SK-N-SH (cell line): ENCODE measurements around the gene ERGIC1. TPM values are rescaled to one million over a fixed set of nuclear protein-coding genes. Genes with fewer than 3 reads are reported as not detected.

Source experiments
- CTCF ChIA-PET: fragments of 300-600, 350-600 bp; formaldehyde crosslinking; extraction: SDS; loops from one replicate; lab custom pipeline; 2021; lab: Yijun Ruan, JAX
- POLR2A ChIA-PET: fragments of 350-600 bp; sonication (Branson Sonifier 250); formaldehyde crosslinking; extraction: SDS; loops from one replicate; lab custom pipeline; 2020; ENCODE audit warnings: antibody characterized with exemption, inconsistent platforms; lab: Yijun Ruan, JAX
- DNase-seq: peaks from one replicate; pipeline ENCODE4 v3.0.0; 2012
- H2AFZ ChIP-seq: fragments of 200-600 bp; sonication (generic); 2 replicates; pipeline ENCODE4 v1.8.1; 2016; ENCODE audit warnings: antibody characterized with exemption, mild to moderate bottlenecking, low read depth
- H3F3A ChIP-seq: fragments of 200-600 bp; sonication (generic); replicated peaks from 2 replicates; pipeline ENCODE3; 2016; ENCODE audit warnings: antibody characterized with exemption, mild to moderate bottlenecking; ENCODE audit not compliant: insufficient read depth
- H3K27ac ChIP-seq, 2 experiments: fragments of 200-500 bp in 1 of 2; fragments of 200-600 bp in 1 of 2; sonication (Bioruptor generic) in 1 of 2; sonication (generic), shearing (Covaris generic) in 1 of 2; 2 replicates each; pipeline versions ENCODE4 v1.5.1 to v1.6.1; 2014 to 2016; ENCODE audit warnings: low read depth in 2 of 2, inconsistent platforms in 1 of 2, low read length in 1 of 2, mild to moderate bottlenecking in 1 of 2, mixed read lengths in 1 of 2
- H3K27me3 ChIP-seq: fragments of 200-600 bp; sonication (generic), shearing (Covaris generic); 2 replicates; pipeline ENCODE4 v1.6.1; 2016; ENCODE audit warnings: mixed run types; ENCODE audit not compliant: insufficient read depth
- H3K36me3 ChIP-seq, 2 experiments: fragments of 200-500 bp in 1 of 2; fragments of 200-600 bp in 1 of 2; sonication (Bioruptor generic) in 1 of 2; sonication (generic) in 1 of 2; replicated peaks in 1 of 2; 2 replicates each; pipeline versions ENCODE3 to v1.5.1; 2014 to 2016; ENCODE audit warnings: low read length in 1 of 2, mild to moderate bottlenecking in 1 of 2; ENCODE audit not compliant: insufficient read depth in 2 of 2, control insufficient read depth in 1 of 2
- H3K4me1 ChIP-seq, 2 experiments: fragments of 200-500 bp in 1 of 2; fragments of 200-600 bp in 1 of 2; sonication (Bioruptor generic) in 1 of 2; sonication (generic), shearing (Covaris generic) in 1 of 2; 2 replicates each; pipeline versions ENCODE4 v1.5.1 to v1.6.1; 2014 to 2016; ENCODE audit warnings: low read depth in 1 of 2, low read length in 1 of 2, mixed run types in 1 of 2; ENCODE audit not compliant: insufficient read depth in 2 of 2, control insufficient read depth in 1 of 2
- H3K4me2 ChIP-seq: fragments of 200-600 bp; sonication (generic), shearing (Covaris generic); 2 replicates; pipeline ENCODE4 v1.6.1; 2017; ENCODE audit warnings: mixed run types
- H3K4me3 ChIP-seq, 2 experiments: fragments of 200-500 bp in 1 of 2; fragments of 200-600 bp in 1 of 2; sonication (Bioruptor generic) in 1 of 2; sonication (generic), shearing (Covaris generic) in 1 of 2; 2 replicates each; pipeline versions ENCODE4 v1.5.1 to v1.8.1; 2014 to 2016; ENCODE audit warnings: low read depth in 2 of 2, inconsistent platforms in 1 of 2, low read length in 1 of 2, mild to moderate bottlenecking in 1 of 2, mixed read lengths in 1 of 2, moderate library complexity in 1 of 2
- H3K79me2 ChIP-seq: fragments of 200-600 bp; sonication (generic); 2 replicates; pipeline ENCODE4 v1.8.1; 2017; ENCODE audit warnings: mild to moderate bottlenecking; ENCODE audit not compliant: insufficient read depth
- H3K9ac ChIP-seq: fragments of 200-600 bp; sonication (generic); 2 replicates; pipeline ENCODE4 v1.6.1; 2017; ENCODE audit warnings: mixed run types
- H3K9me2 ChIP-seq: fragments of 200-600 bp; sonication (generic); 2 replicates; pipeline ENCODE4 v1.6.1; 2017; ENCODE audit warnings: mixed run types
- H3K9me3 ChIP-seq: fragments of 200-600 bp; sonication (generic); 2 replicates; pipeline ENCODE4 v1.6.1; 2017; ENCODE audit warnings: mixed run types, mild to moderate bottlenecking, moderate library complexity
- H4K20me1 ChIP-seq: fragments of 200-600 bp; sonication (generic); 2 replicates; pipeline ENCODE4 v1.6.1; 2017; ENCODE audit warnings: mild to moderate bottlenecking, mixed run types; ENCODE audit not compliant: insufficient read depth
- CHD2 ChIP-seq: fragments of 150-350 bp; IDR thresholded peaks from 2 replicates; pipeline ENCODE4 v1.6.1; 2018; ENCODE audit warnings: low read length; ENCODE audit not compliant: partially characterized antibody
- CTCF ChIP-seq: fragments of 200-600 bp; sonication (generic); IDR thresholded peaks from 2 replicates; pipeline ENCODE4 v1.6.1; 2017; ENCODE audit warnings: antibody characterized with exemption, mild to moderate bottlenecking, moderate library complexity
- ELF1 ChIP-seq: IDR thresholded peaks from 2 replicates; pipeline ENCODE4 v1.4.0; 2012
- EP300 ChIP-seq, 2 experiments: IDR thresholded peaks; 2 replicates each; pipeline versions ENCODE4 v1.4.0 to v1.6.1; 2012; ENCODE audit warnings: borderline replicate concordance in 1 of 2, low read depth in 1 of 2, low read length in 1 of 2
- EZH2phosphoT487 ChIP-seq: fragments of 200-600 bp; sonication (generic); IDR thresholded peaks from 2 replicates; pipeline ENCODE4 v1.6.1; 2017; ENCODE audit warnings: low read depth, mixed run types, mild to moderate bottlenecking, antibody characterized with exemption, moderate library complexity, borderline replicate concordance
- FOSL2 ChIP-seq: IDR thresholded peaks from 2 replicates; pipeline ENCODE4 v1.4.0; 2012; ENCODE audit warnings: low read depth, mild to moderate bottlenecking, moderate library complexity, borderline replicate concordance
- FOXM1 ChIP-seq: IDR thresholded peaks from 2 replicates; pipeline ENCODE4 v1.4.0; 2012; ENCODE audit warnings: low read depth, mild to moderate bottlenecking
- GABPA ChIP-seq: IDR thresholded peaks from 2 replicates; pipeline ENCODE4 v1.4.0; 2012; ENCODE audit warnings: low read depth, mild to moderate bottlenecking
- GATA2 ChIP-seq: sonication (generic); formaldehyde crosslinking; IDR thresholded peaks from 2 replicates; pipeline ENCODE4 v1.5.0; 2020; ENCODE audit warnings: mild to moderate bottlenecking, missing genetic modification reagents
- IRF3 ChIP-seq: fragments of 150-350 bp; IDR thresholded peaks from 2 replicates; pipeline ENCODE4 v1.6.1; 2016; ENCODE audit warnings: mild to moderate bottlenecking, low read depth, low read length
- JUND ChIP-seq: IDR thresholded peaks from 2 replicates; pipeline ENCODE4 v1.4.0; 2012
- MAX ChIP-seq: IDR thresholded peaks from 2 replicates; pipeline ENCODE4 v1.4.0; 2012; ENCODE audit warnings: low read depth
- MEF2A ChIP-seq: IDR thresholded peaks from 2 replicates; pipeline ENCODE4 v1.4.0; 2012; ENCODE audit warnings: low read depth, borderline replicate concordance
- MXI1 ChIP-seq: IDR thresholded peaks from 2 replicates; pipeline ENCODE4 v1.6.1; 2012; ENCODE audit warnings: mild to moderate bottlenecking, low read depth, low read length, improper control_type of control experiment
- RAD21 ChIP-seq: IDR thresholded peaks from 2 replicates; pipeline ENCODE4 v1.6.1; 2012; ENCODE audit warnings: mild to moderate bottlenecking, low read length
- RFX5 ChIP-seq: IDR thresholded peaks from 2 replicates; pipeline ENCODE4 v1.6.1; 2012; ENCODE audit warnings: mild to moderate bottlenecking, improper control_type of control experiment, low read length
- RXRA ChIP-seq: IDR thresholded peaks from 2 replicates; pipeline ENCODE4 v1.4.0; 2012; ENCODE audit warnings: low read depth, mild to moderate bottlenecking, borderline replicate concordance
- SIN3A ChIP-seq: IDR thresholded peaks from 2 replicates; pipeline ENCODE4 v1.6.1; 2012; ENCODE audit warnings: low read depth, mild to moderate bottlenecking, low read length, moderate library complexity, borderline replicate concordance
- SMC3 ChIP-seq: IDR thresholded peaks from 2 replicates; pipeline ENCODE4 v1.6.1; 2012; ENCODE audit warnings: low read depth, low read length, improper control_type of control experiment
- TAF1 ChIP-seq: IDR thresholded peaks from 2 replicates; pipeline ENCODE4 v1.6.1; 2012; ENCODE audit warnings: low read depth, mild to moderate bottlenecking, low read length, moderate library complexity, borderline replicate concordance
- TCF12 ChIP-seq: IDR thresholded peaks from 2 replicates; pipeline ENCODE4 v1.4.0; 2012
- YY1 ChIP-seq: IDR thresholded peaks from 2 replicates; pipeline ENCODE4 v1.4.0; 2012; ENCODE audit warnings: low read depth, mild to moderate bottlenecking
- WGBS: methylation state at CpG from one replicate; pipeline ENCODE4 v1.1.6; 2017; ENCODE audit warnings: low lambda C conversion rate; 5-methylcytosine and 5-hydroxymethylcytosine counted together
- polyA plus RNA-seq, 3 experiments: library from polyadenylated mRNA; depleted of rRNA; stranded (reverse); fragments of >200 nt; gene quantifications; 2 replicates each; pipeline ENCODE4 v1.2.3, GENCODE V29; 2012
- TF ChIP-seq, protein P1 (sequence below): IDR thresholded peaks from 2 replicates; pipeline ENCODE4 v1.4.0; 2012; ENCODE audit warnings: low read depth, borderline replicate concordance

The ERGIC1 gene
- polyA plus RNA-seq, 1 of the 3 experiments (the other 2 are of a cell fraction) = 101 TPM

DNA sequence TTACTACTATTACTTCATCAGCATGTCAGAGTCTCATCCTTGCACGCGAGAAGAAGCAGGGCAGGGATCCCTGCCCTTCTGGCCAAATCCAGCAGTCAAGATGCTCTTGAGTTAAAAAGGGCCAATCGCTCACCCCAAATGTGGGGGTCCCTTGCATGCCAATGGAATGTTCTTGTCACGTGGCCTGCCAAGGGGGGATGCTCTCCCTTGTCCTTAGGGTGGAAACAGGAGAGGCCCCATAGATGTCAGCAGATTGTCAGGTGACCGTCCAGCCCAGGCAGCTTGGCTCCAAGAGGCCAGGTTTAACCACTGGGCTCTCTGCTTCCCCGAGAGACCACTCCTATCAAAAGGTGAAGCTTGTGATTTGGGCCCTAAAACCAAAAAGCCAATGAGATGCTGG lies 37.7 kb upstream of the ERGIC1 start:
- Histone ChIP-seq H3K4me3 (no peak overlapping the region), H3K79me2 (no peaks in the 10 kb centered on the region), H3K27me3 (no peaks in the 10 kb centered on the region), H2AFZ (no peak overlapping the region), H3K4me1 (peaks cover 0 to 36% of the 10 kb centered on the region in 2 experiments; a peak in 2 of 4 replicates), H3K36me3 (no peaks in the 10 kb centered on the region)
- CTCF ChIA-PET = interaction anchor here (1.0 kb wide), 1 partner anchor 317 kb away, joined by 4 read pairs; no protein-coding TSS in a partner anchor
- WGBS = 95% methylated on average over 5 of the region's 6 CpGs
- POLR2A ChIA-PET = no interaction called here
- TF ChIP-seq CHD2 (no peak), EP300 (IDR thresholded peaks at IDR 0.05; ENCODE audit: borderline replicate concordance in 1 of 2, low read depth in 1 of 2, low read length in 1 of 2) (no peak), YY1 (no peak), SIN3A (no peak), RAD21 (no peak), TAF1 (no peak), JUND (no peak), ELF1 (no peak), FOSL2 (no peak)
- TF ChIP-seq, protein P1, sequence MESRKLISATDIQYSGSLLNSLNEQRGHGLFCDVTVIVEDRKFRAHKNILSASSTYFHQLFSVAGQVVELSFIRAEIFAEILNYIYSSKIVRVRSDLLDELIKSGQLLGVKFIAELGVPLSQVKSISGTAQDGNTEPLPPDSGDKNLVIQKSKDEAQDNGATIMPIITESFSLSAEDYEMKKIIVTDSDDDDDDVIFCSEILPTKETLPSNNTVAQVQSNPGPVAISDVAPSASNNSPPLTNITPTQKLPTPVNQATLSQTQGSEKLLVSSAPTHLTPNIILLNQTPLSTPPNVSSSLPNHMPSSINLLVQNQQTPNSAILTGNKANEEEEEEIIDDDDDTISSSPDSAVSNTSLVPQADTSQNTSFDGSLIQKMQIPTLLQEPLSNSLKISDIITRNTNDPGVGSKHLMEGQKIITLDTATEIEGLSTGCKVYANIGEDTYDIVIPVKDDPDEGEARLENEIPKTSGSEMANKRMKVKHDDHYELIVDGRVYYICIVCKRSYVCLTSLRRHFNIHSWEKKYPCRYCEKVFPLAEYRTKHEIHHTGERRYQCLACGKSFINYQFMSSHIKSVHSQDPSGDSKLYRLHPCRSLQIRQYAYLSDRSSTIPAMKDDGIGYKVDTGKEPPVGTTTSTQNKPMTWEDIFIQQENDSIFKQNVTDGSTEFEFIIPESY = no peak
- TF ChIP-seq, all 33 proteins: peak for 0
- Histone ChIP-seq H4K20me1 (no peaks in the 10 kb centered on the region), H3F3A (peaks cover 21% of the 10 kb centered on the region), H3K9me3 (no peaks in the 10 kb centered on the region), H3K4me2 (no peak overlapping the region), H3K9me2 (no peaks in the 10 kb centered on the region), H3K27ac (no peak overlapping the region), H3K9ac (no peak overlapping the region)
- no peak for DNase-seq

- 79% methylated on average over 5 of the region's 5 CpGs for WGBS
- no peak overlapping the region for H3K4me2 ChIP-seq
- H3K4me3 ChIP-seq = no peak overlapping the region
- DNase-seq = no peak
- peaks cover 0 to 38% of the 10 kb centered on the region in 2 experiments; a peak in 2 of 4 replicates for H3K4me1 ChIP-seq
- H4K20me1 ChIP-seq = no peaks in the 10 kb centered on the region
- CTCF ChIA-PET = interaction anchor here (1.1 to 1.5 kb wide), 2 partner anchors 13 to 85 kb away, joined by 4 read pairs; no protein-coding TSS in a partner anchor
- H3K27ac ChIP-seq = peak overlapping the region in 1 of 2 experiments; percentile 79; a peak in 2 of 4 replicates
- H3K9me2 ChIP-seq = no peaks in the 10 kb centered on the region
- H3K9me3 ChIP-seq = no peaks in the 10 kb centered on the region
- H3K79me2 ChIP-seq = no peaks in the 10 kb centered on the region
- H3K9ac ChIP-seq = no peak overlapping the region
- H3K27me3 ChIP-seq = no peaks in the 10 kb centered on the region
- no peaks in the 10 kb centered on the region for H3K36me3 ChIP-seq
- peaks cover 21% of the 10 kb centered on the region for H3F3A ChIP-seq
- no peak overlapping the region for H2AFZ ChIP-seq
- POLR2A ChIA-PET = no interaction called here
- TF ChIP-seq GABPA = no peak
- no peak for TF ChIP-seq MXI1
- no peak for TF ChIP-seq IRF3
- TF ChIP-seq SMC3 = no peak
- no peak for TF ChIP-seq RXRA
- no peak for TF ChIP-seq FOSL2
- TF ChIP-seq TAF1 = no peak
- TF ChIP-seq CHD2 = no peak
- TF ChIP-seq EP300 (IDR thresholded peaks at IDR 0.05; ENCODE audit: borderline replicate concordance in 1 of 2, low read depth in 1 of 2, low read length in 1 of 2) = no peak
- TF ChIP-seq GATA2 (CRISPR knock-in tag) = no peak
- no peak for TF ChIP-seq TCF12
- TF ChIP-seq CTCF = no peak
- TF ChIP-seq YY1 = no peak
- TF ChIP-seq RAD21 = no peak
- TF ChIP-seq MAX = no peak
- no peak for TF ChIP-seq RFX5
- no peak for TF ChIP-seq EZH2phosphoT487
- no peak for TF ChIP-seq FOXM1
- TF ChIP-seq MEF2A = no peak
Observed at GRCh38 chr5:172797771-172798191, 36.3 kb upstream of the ERGIC1 start.
